GM18502 (cell line): ENCODE results near the gene TANC2.

Source experiments
- ATAC-seq: cut with Tn5 transposase; IDR thresholded peaks from one replicate; pipeline ENCODE4 v1.9.1; 2021; ENCODE audit warnings: mild to moderate bottlenecking; ENCODE audit not compliant: unreplicated experiment, poor library complexity

Gene TANC2

GRCh38 chr17:62965686-62966425, at the start of gene TANC2:
Gene TANC2 (plus strand): TSS chr17:62966235. CDS start chr17:63009560, 43,325 bp downstream.
- ATAC-seq = peak; percentile 68

- ATAC-seq = no peak
These were observed 49.1 kb upstream of the TANC2 start for GRCh38 chr17:62916684-62917571.

GRCh38 chr17:62919388-62919787, 46.6 kb upstream of the TANC2 start:
- ATAC-seq = no peak

DNA sequence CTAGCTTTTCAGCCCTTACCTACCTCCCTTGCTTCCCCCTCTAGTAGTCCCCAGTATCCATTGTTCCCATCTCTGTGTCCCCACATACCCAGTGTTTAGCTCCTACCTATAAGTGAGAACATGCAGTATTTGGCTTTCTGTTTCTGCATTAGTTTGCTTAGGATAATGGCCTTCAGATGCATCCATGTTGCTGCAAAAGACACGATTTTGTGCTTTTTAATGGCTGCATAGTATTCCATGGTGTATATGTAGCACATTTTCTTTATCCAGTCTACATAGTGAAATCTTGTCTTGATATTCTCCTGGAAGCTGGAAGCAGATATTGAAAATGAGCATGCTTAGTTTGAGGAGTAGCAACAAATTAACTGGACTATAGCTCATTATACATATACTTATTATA, 45.7 kb upstream of the TANC2 start:
- no peak for ATAC-seq

- no peak for ATAC-seq
These were observed 44.2 kb upstream of the TANC2 start for GRCh38 chr17:62921817-62922216.

DNA sequence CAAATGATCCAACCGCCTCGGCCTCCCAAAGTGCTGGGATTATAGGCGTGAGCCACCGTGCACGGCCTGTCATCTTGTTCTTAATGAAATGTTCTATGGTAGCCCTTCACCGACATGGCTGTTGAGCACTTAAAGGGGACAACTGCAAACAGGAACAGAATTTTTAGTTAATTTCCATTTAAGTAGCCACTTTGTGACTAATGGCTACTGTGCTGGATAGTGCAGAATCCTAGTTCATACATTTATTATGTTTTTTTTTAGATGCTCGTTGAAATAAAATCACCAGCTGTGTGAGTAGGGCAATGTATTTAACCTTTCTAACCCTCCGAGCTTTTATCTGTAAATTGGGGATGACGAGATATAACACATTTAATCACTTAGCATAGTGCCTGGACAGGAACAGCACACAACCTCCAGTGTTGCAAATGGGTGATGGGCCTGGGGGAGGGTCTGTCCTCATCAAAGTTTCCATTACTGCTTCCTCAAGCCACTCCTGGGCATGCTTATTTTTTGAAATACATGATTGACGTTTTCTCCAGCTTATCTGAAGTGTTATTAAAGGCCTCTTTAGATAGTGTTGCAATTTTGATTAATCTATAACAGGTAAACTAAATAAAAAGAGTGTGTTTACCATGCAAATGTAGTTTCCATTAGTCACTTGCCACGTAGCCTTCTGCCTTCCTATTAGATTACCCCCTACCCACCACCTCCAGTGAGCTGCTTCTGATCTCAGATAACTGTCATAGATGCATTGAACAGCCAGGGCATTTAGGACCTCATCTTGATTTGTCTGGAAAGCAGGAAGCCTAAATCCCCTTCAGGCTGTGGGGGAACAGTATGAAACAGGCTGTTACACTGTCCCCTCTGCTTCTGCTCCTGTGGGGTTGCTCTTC, 42.5 kb upstream of the TANC2 start:
- ATAC-seq = no peak

DNA sequence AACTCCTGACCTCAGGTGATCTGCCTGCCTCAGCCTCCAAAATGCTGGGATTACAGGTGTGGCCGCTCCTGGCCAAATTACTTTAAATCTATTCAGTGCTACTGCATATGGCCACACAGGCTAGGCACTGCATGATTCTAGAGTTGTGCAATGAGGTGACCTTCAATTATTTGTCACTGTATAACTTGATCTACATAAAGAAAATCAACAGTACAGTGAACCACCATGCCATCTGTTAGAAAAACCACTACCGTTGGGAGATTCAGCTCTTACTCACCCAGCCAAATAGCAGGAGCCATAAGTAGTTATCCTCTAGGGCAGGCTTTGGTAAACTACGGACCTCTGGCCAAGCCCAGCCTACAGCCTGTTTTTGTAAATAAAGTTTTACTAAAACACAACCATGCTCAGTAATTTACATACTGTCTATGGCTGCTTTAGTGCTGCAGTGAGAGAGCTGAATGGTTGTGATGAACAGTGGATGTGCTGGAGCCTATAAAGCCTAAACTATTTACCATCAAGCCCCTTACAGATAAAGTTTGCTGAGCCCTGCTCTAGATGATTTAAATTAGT, 40.7 kb upstream of the TANC2 start:
- ATAC-seq = no peak

- ATAC-seq = no peak
These were observed 39.0 kb upstream of the TANC2 start for GRCh38 chr17:62927083-62927482.

DNA sequence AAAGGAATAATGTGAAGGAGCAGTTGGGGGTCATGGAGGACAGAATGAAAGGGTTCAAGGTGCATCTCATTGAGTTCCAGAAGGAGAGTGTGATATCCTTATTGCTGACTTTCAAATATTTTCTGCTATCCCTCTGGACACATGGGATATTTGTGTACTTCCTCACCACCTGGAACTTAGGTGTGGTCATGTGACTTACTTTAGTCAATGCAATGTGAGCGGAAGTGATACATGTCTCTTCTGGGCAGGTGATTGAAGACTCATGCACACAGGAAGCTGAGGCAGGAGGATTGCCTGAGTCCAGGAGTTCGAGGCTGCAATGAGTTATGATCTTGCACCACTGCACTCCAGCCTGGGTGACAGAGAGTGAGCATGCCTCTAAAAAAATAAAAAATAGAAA, 36.7 kb upstream of the TANC2 start:
- ATAC-seq = no peak

- no peak for ATAC-seq
These were observed 34.9 kb upstream of the TANC2 start for GRCh38 chr17:62931101-62931500.

GRCh38 chr17:62933501-62934385, 32.3 kb upstream of the TANC2 start:
- ATAC-seq = no peak

GRCh38 chr17:62935098-62935497, 30.9 kb upstream of the TANC2 start:
- ATAC-seq = no peak

GRCh38 chr17:62935523-62935922, 30.5 kb upstream of the TANC2 start:
- no peak for ATAC-seq

DNA sequence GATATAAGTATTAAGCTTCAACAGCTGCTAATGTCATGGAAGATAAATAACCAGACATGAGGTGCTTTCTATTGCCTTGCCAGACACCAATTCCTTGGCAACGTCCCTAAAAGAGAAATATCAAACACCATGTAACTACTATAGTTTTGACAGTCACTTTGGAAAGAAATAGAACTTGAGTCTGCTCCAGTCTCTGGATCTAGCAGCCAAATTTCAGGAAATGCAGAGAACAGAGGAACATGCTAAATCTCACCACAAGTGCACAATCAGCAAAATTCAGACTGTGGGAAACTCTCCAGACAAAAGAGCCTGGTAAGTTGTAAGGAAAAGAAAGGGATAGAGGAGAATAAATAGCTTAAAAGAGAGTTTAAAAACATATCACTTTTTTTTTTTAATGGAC, 28.4 kb upstream of the TANC2 start:
- no peak for ATAC-seq

DNA sequence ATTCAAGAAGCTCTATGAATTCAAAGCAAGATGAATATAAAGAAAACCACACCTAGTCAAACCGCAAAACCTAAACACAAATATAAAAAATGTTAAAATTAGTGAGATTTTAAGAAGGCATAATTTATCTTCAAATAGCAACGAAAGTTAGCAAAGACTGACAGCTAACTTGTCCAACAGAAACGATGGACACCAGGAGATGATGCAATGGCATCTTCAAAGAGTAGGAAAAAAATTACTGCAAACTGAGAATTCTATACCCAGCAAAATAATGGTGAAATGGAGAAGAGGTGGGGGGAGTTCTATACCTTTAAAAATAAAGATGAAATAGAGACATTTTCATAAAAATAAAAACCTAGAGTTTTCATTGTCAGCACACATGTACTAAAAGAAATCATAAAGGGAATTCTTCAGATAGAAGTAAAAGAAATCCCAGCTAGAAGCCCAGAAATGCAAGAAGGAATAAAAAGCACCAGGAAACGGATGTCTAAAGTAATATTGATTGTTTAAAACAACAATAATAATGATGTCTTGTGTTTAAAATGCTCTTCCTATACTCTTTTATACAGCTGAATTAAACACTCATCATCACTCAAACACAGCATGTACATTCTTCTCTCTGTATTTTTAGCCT, 24.6 kb upstream of the TANC2 start:
- no peak for ATAC-seq

DNA sequence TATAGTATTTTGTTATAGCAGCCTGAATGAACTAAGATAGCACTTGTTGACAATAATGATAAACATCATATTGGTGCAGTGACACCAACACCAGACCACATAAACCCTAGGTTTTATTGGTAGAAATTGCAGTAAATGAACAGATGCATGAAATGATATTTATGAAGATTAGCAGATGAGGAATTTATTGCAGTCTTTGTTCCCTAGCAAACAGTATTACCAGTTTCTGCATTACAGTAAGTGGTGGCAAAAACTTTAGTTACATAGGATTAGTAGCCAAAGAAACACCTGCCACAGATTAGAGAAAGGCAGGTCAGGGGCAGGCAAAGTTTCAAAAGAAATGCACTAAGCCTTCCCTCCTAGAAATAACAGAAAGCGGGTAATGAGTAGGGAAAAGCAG, 17.7 kb upstream of the TANC2 start:
- ATAC-seq = no peak

GRCh38 chr17:62949036-62949435, 17.0 kb upstream of the TANC2 start:
- ATAC-seq = no peak

DNA sequence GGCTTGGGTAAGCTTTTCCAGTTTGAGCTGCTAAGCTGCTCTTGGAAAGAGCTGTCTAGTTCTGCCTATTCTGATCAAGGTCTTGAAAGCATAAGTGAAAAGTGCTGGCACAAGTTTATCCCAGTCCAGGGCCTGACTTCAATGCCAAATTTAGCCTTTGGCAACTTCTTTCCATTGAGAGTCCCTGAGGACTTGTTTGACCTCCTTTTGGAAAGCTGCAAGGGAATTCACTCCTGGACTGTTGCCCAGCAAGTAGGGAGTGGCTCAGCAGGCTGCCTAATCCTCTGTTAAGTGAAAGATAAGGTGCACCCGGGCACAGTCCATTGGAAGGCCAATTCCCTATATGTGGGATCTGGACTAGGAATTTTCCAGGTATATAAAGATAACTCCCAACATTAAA, 16.0 kb upstream of the TANC2 start:
- no peak for ATAC-seq

GRCh38 chr17:62955841-62956352, 10.1 kb upstream of the TANC2 start:
- no peak for ATAC-seq
